T-helper 1 cell treated with Interleukin-12 subunit alpha and Interleukin-12 subunit beta and Interleukin-4 antibody, amounts not matched to agents 30 μg/mL and 1 μg/mL, for 36 hours (primary cell): ENCODE data around the gene DOCK4.

Experiments
- H3K27ac Mint-ChIP-seq: one replicate; pipeline ENCODE4 v1.8.0; 2021; ENCODE audit warnings: mild to moderate bottlenecking, mixed read lengths
- H3K27me3 Mint-ChIP-seq: one replicate; pipeline ENCODE4 v1.8.0; 2021; ENCODE audit warnings: low read depth, mixed read lengths
- H3K36me3 Mint-ChIP-seq: one replicate; pipeline ENCODE4 v1.8.0; 2021; ENCODE audit warnings: low read depth, mixed read lengths
- H3K4me1 Mint-ChIP-seq: one replicate; pipeline ENCODE4 v1.8.0; 2021; ENCODE audit warnings: low read depth, mixed read lengths
- H3K4me3 Mint-ChIP-seq: one replicate; pipeline ENCODE4 v1.8.0; 2021; ENCODE audit warnings: mild to moderate bottlenecking, moderate library complexity, mixed read lengths
- H3K9me3 Mint-ChIP-seq: one replicate; pipeline ENCODE4 v1.8.0; 2021; ENCODE audit warnings: mixed read lengths

Gene DOCK4

DNA sequence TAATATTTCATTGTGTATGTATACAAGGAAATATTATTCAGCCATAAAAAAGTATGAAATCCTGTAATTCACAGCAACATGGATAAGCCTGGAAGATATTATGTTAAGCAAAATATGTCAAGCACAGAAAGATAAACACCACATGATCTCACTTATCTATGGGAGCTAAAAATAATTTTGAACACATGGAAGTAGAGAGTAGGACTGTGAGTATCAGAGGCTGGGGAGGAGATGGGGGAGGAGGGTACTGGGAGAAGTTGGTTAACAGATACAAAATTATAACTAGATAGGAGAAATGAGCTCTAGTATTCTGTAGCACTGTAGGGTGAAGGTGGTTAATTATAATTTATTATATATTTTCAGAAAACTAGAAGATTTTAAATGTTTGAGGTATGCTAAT, 132.7 kb downstream of the DOCK4 start:
- no peaks in the 10 kb centered on the region for H3K9me3 Mint-ChIP-seq
- H3K27ac Mint-ChIP-seq, result no peak overlapping the region
- H3K4me3 Mint-ChIP-seq, result no peak overlapping the region
- H3K27me3 Mint-ChIP-seq, result peaks cover 8% of the 10 kb centered on the region
- H3K4me1 Mint-ChIP-seq, result no peaks in the 10 kb centered on the region
- H3K36me3 Mint-ChIP-seq, result no peaks in the 10 kb centered on the region

DNA sequence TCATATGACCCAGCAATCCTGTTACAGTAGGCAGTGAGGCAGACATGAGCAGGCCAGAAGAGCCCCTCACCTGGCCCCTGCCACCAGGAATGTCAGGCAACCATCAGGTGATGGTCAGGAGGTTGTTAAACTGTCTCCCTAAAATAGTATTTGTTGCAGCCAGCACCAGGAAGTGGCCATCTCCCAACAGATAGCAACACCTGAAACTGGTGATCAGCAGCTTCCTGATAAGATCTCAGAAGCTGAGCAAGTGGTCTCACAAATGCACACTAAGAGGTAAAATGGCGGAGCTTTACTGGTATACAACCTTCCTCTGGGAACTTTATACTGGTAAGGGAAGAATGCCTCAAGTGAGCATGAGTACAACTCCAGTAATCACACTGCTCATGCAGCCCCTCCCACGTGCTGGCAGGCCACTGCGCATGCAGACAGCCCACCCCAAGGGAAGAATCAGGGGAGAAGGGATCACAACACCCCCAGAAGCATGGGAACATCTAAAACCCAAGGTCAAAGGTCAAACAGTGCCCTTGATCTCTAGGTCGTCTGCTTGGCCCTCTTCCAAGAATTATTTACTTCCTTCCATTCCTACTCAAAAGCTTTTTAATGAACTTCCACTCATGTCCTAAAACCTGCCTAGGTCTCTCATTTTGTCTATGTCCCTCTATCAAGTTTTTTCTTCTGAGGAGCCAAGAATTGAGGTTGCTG, 133.5 kb downstream of the DOCK4 start:
- Mint-ChIP-seq H3K36me3 (no peaks in the 10 kb centered on the region), H3K4me3 (no peak overlapping the region), H3K9me3 (no peaks in the 10 kb centered on the region), H3K27ac (no peak overlapping the region), H3K27me3 (peaks cover 4% of the 10 kb centered on the region), H3K4me1 (no peaks in the 10 kb centered on the region)

DNA sequence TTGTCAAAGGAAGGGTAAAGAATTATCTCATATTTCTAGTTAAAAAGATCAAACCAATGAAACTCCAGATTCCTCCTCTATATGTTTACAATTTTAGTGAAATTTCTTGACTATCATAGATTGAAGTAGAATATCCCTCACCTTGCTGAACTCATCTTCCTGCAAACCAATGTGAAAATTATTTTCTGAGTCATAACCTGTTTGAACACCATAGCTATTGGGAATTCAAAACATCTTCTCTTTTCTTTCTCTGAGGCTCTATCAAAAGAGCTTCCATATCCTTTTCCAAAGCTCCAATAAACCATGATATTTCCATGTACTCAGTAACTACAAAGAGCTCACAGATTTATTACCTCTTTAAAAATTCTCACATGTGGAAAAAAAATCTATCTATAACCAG, 134.3 kb downstream of the DOCK4 start:
- H3K27me3 Mint-ChIP-seq, result peaks cover 4% of the 10 kb centered on the region
- no peaks in the 10 kb centered on the region for H3K36me3 Mint-ChIP-seq
- H3K4me1 Mint-ChIP-seq, result no peaks in the 10 kb centered on the region
- no peak overlapping the region for H3K4me3 Mint-ChIP-seq
- H3K9me3 Mint-ChIP-seq, result no peaks in the 10 kb centered on the region
- H3K27ac Mint-ChIP-seq, result no peak overlapping the region

DNA sequence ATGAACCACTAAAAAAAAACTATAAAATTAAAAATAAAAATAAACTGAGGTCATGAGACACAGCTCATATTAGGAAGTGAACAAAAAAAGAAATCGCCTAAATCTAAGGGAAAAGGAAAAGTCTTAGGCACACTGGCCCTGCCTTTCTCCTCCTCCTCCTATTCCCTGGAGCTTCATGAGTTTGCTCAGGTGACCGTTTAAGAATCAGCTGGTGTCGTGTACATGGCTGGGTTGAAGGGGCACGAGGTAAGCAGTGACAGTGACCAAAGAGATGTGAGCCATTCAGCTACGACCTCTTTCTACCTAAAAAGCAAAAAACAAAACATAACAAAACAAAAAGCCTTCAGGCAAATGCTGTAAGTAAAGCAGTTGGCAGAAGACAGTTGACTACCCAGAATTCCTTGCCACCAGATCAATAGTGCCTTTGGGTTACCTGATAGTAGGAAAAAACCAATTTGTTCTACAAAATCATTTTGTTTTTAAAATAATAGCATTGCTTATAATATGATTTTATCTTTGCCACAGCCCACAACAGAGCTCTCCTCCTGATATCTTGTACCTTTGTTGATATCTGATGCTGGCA, 135.4 kb downstream of the DOCK4 start:
- peaks cover 4% of the 10 kb centered on the region for H3K27me3 Mint-ChIP-seq
- no peaks in the 10 kb centered on the region for H3K9me3 Mint-ChIP-seq
- H3K4me1 Mint-ChIP-seq, result no peaks in the 10 kb centered on the region
- no peak overlapping the region for H3K27ac Mint-ChIP-seq
- no peaks in the 10 kb centered on the region for H3K36me3 Mint-ChIP-seq
- H3K4me3 Mint-ChIP-seq, result no peak overlapping the region

DNA sequence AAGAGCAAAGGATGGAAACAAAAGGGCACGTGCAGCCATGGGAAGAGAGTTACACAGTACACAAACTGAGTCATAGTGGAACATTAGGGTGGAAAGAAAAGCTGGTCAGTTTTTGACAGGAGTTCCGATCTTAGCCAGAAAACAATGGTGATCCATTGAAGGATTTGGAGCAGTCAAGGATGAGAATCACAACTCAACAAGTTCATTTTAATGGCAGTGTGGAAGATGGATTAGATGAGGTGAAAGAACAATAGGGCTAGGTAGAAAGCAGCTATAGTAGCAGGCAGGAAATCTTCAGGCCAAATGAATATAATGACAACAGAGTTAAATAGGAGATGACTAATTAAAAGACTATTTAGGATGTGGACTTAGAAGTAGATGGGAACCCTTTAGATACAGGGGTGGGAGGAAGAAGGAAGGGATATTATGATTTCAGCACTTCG, 136.3 kb downstream of the DOCK4 start:
- no peaks in the 10 kb centered on the region for H3K4me1 Mint-ChIP-seq
- no peak overlapping the region for H3K4me3 Mint-ChIP-seq
- peaks cover 2% of the 10 kb centered on the region for H3K27me3 Mint-ChIP-seq
- H3K36me3 Mint-ChIP-seq, result no peaks in the 10 kb centered on the region
- no peaks in the 10 kb centered on the region for H3K9me3 Mint-ChIP-seq
- no peak overlapping the region for H3K27ac Mint-ChIP-seq

DNA sequence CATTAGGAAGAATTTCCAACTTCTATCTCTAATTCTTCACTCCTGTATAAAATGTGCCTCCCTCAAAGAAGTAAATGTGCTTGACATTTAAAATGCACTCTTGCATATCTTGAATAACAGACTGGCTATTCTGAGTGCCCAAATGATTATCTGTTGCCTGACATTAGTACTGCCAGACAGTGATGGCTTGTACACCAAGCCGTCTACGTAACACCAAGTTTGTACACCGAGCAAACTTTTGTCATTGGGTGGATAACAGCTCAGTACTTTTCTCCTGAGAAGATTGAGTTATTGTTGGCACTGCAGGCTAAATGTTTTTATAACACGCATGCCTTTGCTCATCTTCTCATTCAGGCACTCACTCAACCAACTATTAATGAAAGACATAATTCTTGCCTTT, 137.2 kb downstream of the DOCK4 start:
- H3K36me3 Mint-ChIP-seq, result no peaks in the 10 kb centered on the region
- H3K4me1 Mint-ChIP-seq, result no peaks in the 10 kb centered on the region
- H3K27ac Mint-ChIP-seq, result no peak overlapping the region
- H3K9me3 Mint-ChIP-seq, result no peaks in the 10 kb centered on the region
- H3K4me3 Mint-ChIP-seq, result no peak overlapping the region
- H3K27me3 Mint-ChIP-seq, result no peaks in the 10 kb centered on the region

DNA sequence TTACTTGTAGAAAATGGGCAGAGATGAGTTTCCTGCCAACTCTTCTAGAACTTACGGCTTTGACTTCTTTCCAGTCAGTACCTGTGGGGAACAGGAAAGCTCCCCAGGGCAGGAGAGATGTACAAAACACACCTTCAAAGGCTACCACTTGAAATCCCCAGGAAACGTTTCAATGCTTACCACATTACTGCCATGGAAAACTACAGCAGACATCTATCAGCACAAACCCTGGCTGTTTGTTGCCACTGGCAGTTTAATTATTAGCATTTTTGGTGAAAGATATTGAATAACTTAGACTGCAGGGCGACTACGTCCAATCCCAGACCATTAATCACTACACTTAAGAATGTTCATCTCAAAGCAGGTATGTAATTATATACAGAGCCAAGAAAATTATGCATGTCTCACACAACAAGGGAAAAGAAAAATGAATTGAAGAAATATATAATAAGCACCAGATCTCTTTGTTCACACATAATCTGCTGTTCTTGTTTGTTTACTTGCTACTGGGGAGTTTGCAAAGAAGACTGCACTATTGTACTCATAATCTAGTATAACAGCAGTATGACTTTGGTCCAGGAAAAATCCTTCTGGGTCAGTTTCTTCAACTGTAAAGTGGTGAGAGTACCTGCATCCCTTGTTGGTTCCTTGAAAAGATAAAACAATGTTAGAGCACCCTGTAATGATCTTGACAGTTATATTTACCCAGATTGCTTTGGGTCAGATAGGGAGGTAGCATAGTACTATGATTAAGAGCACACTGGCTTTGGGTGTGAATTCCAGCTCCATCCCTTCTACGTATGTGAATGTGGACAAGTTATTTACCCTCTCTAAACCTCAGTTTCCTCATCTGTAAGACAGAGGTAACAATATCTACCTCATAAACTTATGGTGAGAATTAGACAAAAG, 138.3 kb downstream of the DOCK4 start:
- Mint-ChIP-seq H3K27ac (no peak overlapping the region), H3K4me1 (no peaks in the 10 kb centered on the region), H3K27me3 (no peaks in the 10 kb centered on the region), H3K36me3 (no peaks in the 10 kb centered on the region), H3K4me3 (no peak overlapping the region), H3K9me3 (no peaks in the 10 kb centered on the region)

DNA sequence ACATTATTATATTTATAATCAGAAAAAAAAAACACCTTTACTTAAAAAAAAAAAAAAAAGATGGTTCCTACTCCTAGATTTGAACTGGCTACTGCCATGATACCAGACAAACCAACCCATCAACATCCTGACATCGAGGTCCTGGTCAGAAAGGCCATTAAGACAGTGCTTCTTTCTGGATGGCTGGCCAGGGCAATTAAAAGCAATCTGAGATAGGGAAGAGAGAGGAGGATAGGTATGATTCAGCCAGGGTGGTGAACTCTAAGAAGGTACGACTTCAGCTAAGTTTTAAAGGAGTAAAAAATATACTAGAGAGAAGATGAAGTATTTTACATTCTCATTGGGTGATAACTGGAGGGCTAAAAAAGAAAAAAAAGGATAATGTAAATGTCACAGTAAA, 139.0 kb downstream of the DOCK4 start:
- Mint-ChIP-seq H3K36me3 (no peaks in the 10 kb centered on the region), H3K4me1 (no peaks in the 10 kb centered on the region), H3K9me3 (no peaks in the 10 kb centered on the region), H3K27me3 (no peaks in the 10 kb centered on the region), H3K27ac (no peak overlapping the region), H3K4me3 (no peak overlapping the region)

DNA sequence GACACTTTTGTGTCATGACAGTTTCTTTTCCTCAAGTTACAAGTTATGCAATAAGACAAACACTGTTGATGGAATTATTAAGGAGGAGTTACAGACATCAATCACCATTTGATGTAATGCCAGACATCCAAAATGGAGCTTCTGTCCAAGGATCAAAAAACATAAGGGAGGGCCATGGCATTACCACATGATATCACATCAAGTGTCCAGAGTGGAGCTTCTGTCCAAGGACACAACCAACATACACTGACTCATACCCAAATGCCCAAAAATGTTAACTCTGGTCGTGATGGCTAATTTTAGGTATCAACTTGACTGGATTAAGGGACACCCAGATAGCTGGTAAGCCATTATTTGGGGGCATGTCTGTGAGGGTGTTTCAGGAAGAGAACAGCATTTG, 140.4 kb downstream of the DOCK4 start:
- no peaks in the 10 kb centered on the region for H3K9me3 Mint-ChIP-seq
- H3K4me1 Mint-ChIP-seq, result no peaks in the 10 kb centered on the region
- H3K4me3 Mint-ChIP-seq, result no peak overlapping the region
- H3K36me3 Mint-ChIP-seq, result no peaks in the 10 kb centered on the region
- no peaks in the 10 kb centered on the region for H3K27me3 Mint-ChIP-seq
- no peak overlapping the region for H3K27ac Mint-ChIP-seq

DNA sequence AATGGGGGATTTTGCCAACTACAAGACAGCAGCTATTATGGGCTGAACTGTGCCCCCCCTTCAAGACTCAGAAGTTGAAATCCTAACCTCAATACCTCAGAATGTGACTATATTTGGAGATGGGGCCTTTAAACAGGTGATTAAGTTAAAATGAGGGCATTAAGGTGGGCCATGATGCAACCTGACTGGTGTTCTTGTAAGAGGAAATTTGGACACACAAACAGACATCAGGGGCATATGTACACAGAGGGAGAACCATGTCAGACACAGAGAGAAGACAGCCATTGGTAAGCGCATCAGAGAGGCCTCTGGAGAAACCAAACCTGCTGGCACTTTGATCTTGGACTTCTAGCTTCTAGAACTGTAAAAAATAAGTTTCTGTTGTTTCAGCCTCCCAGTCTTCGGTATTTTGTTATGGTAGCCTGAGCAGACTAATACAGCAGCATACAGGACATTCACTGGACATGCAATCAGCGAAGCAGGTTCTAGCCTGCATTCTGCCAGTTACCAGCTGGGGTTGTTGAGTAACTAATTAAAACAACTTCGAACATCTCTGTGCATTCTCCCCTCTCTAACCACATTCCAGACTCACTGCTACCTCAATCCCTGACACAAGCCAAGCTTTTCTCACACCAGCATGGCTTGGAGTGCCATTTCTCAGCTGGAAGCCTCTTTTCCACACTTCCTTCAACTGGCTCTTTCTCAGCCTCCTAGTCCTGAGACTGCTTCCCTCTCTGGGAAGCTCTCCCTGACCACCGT, 141.4 kb downstream of the DOCK4 start:
- Mint-ChIP-seq H3K4me3 (no peak overlapping the region), H3K27me3 (no peaks in the 10 kb centered on the region), H3K4me1 (no peaks in the 10 kb centered on the region), H3K27ac (no peak overlapping the region), H3K9me3 (no peaks in the 10 kb centered on the region), H3K36me3 (no peaks in the 10 kb centered on the region)

DNA sequence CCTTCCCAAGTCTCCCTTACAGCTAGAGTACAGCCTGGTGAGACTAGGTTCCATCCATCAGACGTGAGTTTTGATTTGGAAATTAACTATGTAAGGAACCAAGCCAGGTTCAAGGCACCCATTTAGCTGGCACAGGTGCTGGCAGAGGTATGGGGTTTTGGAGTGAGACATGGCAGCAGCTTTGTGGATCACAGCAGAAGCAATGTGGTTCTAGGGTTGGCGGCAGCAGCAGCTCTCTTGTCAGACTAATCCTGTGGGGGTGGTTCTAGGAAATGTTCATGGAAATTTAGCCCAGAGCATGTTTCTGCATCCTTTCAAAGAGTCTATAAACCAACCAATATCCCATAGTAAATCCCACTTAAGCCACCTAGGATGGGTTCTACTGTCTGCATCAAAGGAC, 142.2 kb downstream of the DOCK4 start:
- Mint-ChIP-seq H3K27me3 (no peaks in the 10 kb centered on the region), H3K9me3 (no peaks in the 10 kb centered on the region), H3K4me1 (no peaks in the 10 kb centered on the region)

DNA sequence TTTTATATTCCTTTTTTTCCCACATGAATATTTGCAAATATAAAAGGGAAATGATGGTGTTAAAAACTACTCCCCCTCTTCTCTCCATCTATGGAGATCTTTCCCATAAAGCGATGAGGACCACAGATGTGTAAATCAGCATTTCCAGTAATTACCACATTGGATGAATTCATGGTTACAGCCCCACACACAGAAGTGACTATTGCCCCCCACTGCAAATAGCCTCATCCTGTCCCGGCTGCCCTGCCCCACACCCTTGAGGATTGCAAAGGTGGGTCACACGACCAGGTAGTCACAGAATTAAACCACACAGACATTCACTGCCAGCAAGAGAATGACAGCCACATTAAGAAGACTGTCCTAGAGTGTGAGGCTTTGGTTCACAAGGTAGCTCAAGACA, 145.1 kb downstream of the DOCK4 start:
- Mint-ChIP-seq H3K27ac (no peak overlapping the region), H3K36me3 (no peaks in the 10 kb centered on the region)

More for the DNA sequence above, 142.2 kb downstream of the DOCK4 start:
- Mint-ChIP-seq H3K4me3 (no peak overlapping the region), H3K27ac (no peak overlapping the region), H3K36me3 (no peaks in the 10 kb centered on the region)

DNA sequence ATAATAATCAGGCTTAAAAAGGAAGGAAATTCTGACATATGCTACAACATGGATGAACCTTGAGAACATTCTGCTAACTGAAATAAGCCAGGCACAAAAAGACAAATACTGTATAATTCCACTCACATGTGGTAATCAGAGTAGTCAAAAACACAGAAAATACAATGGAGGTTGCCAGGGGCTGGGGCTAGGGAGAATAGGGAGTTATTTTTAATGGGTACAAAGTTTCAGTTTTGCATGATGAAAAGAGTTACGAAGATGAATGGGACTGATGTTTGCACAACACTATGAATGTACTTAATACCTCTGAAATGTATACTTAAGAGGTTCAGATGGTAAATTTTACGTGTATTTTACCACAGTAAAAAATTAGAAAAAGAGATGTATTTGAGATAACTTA, 145.6 kb downstream of the DOCK4 start:
- no peak overlapping the region for H3K4me3 Mint-ChIP-seq
- H3K27me3 Mint-ChIP-seq, result no peaks in the 10 kb centered on the region
- no peaks in the 10 kb centered on the region for H3K9me3 Mint-ChIP-seq
- H3K27ac Mint-ChIP-seq, result no peak overlapping the region
- peaks cover 2% of the 10 kb centered on the region for H3K4me1 Mint-ChIP-seq
- H3K36me3 Mint-ChIP-seq, result no peaks in the 10 kb centered on the region

More for the DNA sequence above, 145.1 kb downstream of the DOCK4 start:
- no peaks in the 10 kb centered on the region for H3K27me3 Mint-ChIP-seq
- H3K9me3 Mint-ChIP-seq, result no peaks in the 10 kb centered on the region
- H3K4me3 Mint-ChIP-seq, result no peak overlapping the region
- H3K4me1 Mint-ChIP-seq, result peaks cover 2% of the 10 kb centered on the region

DNA sequence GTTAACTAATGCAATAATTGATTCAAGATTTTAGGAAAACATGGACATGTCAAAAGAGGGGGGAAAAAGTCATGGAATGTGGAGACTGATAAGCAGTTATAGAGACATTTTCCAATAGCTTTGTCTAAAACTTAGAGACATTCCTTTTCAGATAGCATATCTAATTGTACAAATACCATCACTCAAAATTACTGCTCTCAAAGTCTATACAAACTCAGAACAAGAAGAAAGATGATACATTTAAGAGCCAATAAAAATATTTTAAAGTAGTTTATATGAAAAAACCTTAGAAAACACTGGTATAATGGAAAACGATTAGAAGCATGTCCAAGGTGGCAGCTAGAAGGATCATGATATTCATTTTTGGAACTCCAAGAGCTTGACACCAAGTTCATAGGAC, 146.5 kb downstream of the DOCK4 start:
- no peak overlapping the region for H3K27ac Mint-ChIP-seq
- no peaks in the 10 kb centered on the region for H3K36me3 Mint-ChIP-seq
- no peaks in the 10 kb centered on the region for H3K27me3 Mint-ChIP-seq
- no peaks in the 10 kb centered on the region for H3K9me3 Mint-ChIP-seq
- no peak overlapping the region for H3K4me3 Mint-ChIP-seq
- peaks cover 2% of the 10 kb centered on the region for H3K4me1 Mint-ChIP-seq
